T-helper 2 cell (primary cell): ENCODE results near the gene CCDC6.
"Not testable (repeated sequence)": the region's sequence is repeated elsewhere in the genome, so short reads cannot be mapped to it uniquely, and the experiment has no call there.

ENCODE experiments used
- DNase-seq, 5 experiments: peaks; one replicate each; pipeline versions ENCODE4 v3.0.0 to v3.0.0-alpha.2; 2012 to 2022
- total RNA-seq, 2 donors: gene quantifications; one replicate each; lab custom pipeline; 2026; lab: John Stamatoyannopoulos, UW

The CCDC6 gene
- total RNA-seq: 33.7 to 46.8 reads per million in 2 donors

DNA sequence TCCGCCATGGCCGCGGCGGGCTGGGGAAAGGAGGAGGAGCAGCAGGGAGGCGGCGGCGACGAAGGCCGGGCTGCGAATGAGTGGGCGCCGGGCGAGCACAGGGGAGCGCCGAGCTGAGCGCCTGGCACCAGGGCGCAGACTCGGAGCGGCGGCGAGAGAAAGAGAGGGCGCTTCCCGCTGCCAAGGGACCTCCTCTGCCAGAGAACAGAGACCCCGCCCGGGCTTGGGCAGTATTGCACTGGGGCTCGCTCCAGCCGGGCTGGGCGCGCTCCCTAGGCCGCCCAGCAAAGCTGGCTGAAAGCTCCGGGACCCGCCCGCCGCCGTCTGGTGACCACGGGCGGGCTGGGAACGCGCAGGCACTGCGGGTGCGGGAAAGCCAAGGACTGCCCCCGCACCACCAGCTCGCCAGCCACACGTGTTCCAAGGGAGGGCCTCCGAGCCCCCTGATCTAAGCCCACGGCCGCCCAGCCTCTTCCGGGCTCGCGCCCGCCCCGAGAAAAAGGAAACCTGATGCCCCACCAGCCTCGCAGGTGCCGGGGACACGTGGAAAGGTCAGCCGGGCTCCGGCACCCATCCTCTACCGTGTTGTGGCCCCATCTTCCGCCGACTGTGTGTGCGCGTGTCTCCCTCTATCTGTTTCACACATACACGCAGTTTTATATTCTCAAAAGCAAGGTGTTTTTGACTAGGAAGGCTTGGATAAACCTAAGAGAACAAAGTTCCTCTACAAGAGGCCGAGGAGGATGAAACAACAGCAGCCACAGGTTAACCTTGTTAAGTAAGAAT lies at the start of gene CCDC6:
Gene CCDC6, minus strand, starts transcription at position 140 of the 786 bp plus-strand sequence. Its CDS starts 132 bp downstream, at position 8.
- DNase-seq: peak; percentile 73 to 96 (median 90)

DNA sequence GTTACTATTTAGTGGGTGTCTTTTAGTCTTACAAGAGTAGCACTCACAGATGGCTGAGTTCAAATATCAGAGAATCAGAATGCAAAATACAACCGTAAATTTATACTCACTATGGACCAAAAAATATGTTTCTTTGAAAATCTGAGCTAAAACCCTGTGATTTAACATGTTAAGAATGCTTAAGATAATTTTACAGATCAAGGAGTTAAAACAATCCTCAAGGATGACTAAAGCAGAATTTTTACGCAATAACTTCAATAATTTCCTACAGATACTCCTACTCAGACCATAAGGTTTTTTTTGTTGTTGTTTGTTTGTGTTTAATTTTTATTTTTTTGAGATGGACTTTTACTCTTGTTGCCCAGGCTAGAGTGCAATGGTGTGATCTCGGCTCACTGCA lies 47.9 kb upstream of the CCDC6 start:
- DNase-seq: no peak

DNA sequence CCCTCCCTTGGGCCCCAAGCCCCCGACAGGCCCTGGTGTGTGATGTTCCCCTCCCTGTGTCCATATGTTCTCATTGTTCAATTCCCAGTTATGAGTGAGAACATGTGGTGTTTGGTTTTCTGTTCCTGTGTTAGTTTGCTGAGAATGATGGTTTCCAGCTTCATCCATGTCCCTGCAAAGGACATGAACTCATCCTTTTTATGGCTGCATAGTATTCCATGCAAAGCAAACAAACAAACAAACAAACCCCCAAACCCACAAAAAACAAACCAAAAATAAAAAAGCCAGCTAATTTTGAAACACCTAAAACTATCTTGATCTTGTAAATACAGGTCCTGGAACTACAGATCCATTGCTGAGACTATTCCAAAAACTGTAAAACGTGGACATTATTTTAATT lies 47.4 kb upstream of the CCDC6 start:
- DNase-seq: not testable (repeated sequence)

DNA sequence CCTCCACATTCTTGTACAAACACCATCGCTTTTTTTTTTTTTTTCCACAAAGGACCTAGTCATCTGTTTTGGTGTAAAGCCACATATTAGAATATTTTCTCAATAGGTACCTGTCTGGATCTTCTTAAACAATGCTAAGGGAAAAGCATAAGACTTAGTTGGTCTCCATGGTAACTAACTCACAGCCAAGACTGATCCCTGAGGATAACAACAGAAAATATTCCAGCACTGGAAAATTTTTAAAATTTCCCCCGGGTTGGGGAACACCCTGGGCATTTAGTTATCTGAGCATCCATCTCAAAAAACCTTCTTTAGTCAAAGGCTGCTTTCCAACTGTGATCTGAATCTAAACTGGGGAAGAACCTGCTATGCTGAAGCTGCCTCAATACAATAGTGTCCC lies 43.7 kb upstream of the CCDC6 start:
- DNase-seq: no peak

DNA sequence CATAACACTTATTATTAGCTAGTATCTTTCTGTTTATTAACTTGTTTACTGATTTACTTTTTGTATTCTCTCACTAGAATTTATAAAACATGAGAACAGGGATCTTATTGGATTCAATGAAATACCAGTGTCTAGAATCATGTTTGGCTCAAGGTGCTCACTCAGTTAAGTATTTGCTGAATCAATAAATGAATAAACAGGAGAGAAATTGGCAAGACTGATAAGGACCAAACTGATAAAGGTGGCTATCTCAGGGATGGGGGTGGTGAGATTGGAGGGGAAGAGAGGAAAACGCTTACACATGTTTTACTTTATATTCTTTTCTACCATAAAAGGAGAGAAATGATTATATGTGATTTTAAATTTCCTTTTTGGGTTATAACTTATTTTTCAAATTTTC lies 43.3 kb upstream of the CCDC6 start:
- no peak for DNase-seq

DNA sequence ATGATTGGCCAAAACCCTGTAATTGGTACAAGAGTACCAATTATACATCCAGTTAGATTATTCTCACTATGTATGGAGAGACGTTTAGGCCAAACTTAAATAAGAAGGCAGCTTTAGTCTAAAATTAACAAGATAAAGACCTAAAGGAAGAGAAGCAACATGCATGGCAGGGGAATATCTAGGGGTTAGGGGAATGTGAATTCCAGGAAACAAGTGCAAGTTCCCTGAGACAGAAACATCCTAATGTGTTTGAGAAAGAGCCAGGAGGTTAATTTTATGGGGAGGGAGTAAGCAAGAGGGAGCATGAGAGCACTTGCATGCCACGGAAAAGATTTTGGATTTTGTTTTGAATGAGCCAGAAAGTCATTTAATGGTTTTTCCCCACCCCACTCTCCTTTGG lies 39.6 kb upstream of the CCDC6 start:
- no peak for DNase-seq

DNA sequence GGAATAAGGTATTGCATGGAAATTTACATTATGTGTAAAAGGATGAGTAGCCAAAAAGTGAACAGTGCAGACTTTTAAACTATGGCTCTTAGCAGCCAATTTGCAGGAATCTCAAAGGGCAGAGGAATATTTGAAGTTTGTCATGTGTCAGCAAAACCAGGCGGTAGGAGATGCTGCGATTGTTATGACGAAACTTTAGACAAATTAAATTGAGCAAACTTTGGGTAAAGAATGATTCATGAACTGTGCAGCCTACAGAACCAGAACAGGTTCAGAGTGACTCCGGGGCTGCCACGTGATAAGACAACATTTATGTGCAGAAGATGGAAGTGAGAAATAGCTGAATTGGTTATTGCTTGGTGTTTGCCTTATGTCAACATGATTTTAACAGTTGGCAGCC lies 39.2 kb upstream of the CCDC6 start:
- DNase-seq: no peak

DNA sequence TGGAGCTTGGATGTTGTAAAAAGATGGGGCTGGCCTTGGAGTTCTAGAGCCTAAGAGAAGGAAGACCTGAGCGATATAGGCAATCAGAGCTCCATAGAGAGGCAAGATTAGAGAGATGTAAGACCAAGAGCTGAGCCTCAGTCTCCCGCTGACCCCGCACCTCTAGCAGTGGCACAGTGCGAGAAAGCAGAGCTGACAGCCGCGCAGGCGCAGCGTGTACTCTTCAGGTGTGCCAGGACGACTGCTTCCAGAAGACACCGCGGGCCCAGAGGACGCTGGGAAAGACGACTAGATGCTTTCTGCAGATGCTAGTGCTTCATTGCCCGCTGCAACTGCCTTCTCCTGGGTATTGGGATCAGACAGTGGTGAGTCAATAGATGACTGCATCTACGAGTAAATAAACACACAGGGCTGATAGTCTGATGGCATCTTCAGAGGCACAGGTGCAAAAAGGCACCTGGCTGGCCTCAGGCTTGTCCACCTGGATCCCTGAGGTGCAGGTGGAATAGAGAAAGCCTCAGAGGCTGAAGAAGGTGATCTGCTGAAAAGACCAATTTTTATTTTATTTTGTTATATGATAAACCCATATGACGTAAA lies 38.1 kb upstream of the CCDC6 start:
- DNase-seq: no peak

DNA sequence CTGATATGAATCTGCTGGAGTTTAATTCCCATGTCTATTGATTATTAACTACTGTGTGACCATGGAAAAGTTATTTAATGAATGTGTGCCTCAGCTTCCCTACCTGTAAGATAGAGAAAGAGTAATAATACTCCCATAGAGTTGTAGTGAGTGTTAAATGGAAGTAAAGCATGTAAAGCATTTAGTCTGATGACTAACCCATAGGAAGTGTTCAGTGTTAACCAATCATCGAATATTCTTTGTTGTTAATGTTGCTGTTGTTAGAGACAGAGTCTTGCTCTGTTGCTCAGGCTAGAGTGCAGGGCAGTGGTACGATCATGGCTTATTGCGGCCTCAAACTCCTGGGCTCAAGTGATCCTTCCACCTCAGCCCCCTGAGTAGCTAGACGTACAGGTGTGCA lies 36.2 kb upstream of the CCDC6 start:
- DNase-seq: no peak

DNA sequence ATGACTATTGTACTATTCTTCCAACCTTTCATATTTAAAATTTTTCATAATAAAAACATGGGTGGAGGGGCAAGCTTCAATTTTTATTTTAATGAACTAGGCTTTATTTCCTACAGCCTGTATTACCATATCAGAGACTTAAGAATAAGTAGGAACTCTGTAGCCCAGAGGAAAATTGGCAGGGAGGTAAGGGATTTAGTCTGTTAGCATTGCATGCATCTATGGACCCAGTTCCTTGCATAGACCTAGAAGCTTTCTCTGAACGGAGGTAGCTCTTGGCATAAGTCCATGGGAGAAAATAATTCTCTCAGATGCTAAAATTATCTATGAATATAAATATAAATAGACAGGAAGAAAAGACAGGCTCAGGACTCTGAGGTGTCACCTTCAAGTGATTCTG lies 31.4 kb upstream of the CCDC6 start:
- DNase-seq: no peak

DNA sequence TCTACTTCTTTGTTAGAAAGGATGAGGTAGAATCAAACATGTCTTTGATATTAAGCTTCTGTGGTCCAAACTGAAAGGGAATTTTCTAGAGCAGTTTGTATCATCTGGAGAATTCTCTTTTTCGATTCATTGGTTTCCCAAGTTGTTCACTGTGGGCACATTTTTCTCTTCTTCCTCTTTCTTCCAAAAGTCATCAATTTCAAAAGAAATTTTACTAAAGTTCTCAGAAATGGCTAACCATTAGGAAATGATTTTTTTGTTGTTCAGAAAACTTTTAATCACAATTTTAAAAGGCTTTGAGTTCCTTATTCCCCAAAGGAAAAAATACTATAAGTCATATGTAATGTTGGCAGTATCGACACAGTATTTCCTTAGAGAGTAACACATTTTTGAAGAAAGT lies 28.3 kb upstream of the CCDC6 start:
- DNase-seq: no peak

DNA sequence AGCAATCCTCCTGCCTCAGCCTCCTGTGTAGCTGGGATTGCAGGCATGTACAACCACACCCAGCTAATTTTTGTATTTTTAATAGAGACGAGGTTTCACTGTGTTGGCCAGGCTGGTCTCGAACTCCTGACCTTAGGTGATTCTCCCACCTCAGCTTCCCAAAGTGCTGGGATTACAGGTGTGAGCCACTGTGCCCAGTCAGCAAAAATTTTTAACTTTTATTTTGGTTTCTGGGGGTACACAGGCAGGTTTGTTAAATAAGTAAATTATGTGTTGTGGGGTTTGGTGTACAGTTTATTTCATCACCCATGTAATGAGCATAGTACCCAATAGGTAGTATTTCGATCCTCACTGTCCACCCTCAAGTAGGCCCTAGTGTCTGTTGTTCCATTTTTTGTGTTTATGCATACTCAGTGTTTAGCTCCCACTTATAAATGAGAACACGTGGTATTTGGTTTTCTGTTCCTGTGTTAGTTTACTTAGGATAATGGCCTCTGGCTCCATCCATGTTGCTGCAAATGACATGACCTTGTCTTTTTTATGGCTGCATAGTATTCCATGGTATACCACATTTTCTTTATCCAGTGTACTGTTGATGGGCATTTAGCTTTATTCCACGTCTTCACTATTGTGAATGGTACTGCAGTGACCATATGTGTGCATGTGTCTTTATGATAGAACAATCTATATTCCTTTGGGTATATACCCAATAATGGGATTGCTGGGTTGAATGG lies 24.6 kb upstream of the CCDC6 start:
- not testable (repeated sequence) for DNase-seq

DNA sequence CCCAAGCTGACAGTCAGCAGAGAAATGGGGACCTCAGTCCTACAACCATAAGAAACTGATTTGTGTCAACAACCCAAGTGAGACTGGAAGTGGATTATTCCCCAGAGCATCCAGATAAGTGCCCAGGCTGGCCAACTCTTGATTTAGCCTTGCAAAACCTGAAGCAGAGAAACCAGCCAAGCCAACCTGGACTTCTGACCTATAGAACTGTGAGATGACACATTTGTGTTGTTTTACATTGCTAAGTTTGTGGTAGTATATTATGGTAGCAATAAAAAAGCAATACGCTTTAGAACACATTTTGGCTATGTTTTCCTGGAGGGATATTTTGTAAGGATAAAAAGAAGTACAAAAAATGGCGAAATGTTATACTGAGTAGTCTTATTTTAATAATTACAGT lies 19.7 kb upstream of the CCDC6 start:
- no peak for DNase-seq

DNA sequence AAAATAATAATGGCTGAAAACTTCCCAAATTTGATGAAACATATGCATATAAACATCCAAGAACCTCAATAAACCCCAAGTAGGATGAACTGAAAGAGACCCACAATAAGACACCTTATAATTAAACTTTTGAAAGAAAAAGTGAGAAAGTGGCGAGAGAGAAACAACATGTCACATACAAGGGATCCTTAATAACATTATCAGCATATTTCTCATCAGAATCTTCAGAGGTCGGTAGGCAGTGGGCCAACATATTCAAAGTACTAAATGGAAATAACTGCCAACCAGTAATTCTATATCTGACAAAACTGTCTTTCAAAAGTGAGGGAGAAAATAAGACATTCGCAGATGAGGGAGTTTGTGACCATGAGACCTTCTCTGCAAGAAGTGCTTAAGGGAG lies 16.6 kb upstream of the CCDC6 start:
- no peak for DNase-seq

DNA sequence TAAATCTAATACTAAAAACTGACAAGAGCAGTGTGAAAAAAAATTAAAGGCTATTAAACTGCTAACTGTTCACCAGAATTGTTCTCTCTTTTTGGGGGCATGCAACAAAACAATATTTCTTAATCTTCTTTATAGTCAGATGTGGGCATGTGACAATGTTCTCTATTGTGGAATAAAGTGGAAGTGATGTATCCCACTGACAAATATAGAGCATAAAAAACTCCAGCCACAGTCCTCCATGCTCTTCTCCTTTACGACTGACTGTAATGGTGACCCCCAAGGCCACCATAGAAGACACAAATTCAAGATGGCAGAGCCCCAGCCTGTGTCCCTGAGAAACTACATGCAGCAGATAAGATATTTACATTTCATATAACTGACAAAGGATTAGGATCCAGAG lies 11.6 kb upstream of the CCDC6 start:
- no peak for DNase-seq

DNA sequence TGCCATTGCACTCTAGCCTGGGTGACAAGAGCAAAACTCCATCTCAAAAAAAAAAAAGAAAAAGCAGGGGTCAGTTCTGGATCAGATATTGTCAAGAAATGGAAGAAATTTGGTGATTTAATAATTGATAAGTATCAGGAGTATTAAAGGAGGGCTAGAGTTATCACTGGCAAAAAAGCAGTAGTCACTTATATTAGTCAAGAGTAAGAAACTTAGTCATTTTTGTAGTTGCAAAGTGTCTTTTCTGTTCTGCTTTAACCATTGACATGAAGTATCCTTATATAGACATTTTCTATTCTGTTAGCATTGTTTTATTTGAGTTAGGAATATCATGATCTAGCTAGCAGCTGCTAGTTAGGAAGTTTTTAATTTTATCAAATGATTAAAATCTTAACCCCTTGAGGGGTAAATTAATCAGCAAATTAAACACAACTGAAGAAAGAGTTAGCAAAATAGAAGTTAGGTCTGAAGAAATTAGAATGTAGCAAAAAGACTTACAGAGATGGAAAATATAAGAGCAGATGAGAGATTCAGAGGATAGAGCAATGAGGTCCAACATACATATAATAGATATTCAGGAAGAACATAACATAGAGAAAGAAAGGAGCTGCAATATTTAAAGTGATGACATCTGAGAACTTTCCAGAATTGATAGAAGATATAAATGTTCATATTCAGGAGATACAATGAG lies 7.3 kb upstream of the CCDC6 start:
- DNase-seq: no peak

DNA sequence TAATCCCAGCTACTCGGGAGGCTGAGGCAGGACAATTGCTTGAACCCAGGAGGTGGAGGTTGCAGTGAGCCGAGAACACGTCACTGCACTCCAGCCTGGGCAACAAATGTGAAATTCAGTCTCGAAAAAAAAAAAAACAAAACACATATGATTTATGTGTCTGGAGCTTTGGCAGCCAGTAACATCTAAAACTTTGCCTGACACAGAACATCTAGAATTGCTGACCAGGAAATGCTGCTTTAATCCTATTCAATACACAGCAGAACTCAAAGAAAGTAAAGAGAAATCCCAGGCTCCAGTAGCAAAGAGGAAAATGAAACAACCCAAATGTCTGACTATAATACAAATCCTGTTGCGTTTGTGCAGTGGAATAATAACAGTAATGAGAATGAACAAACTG lies 4.5 kb upstream of the CCDC6 start:
- DNase-seq: no peak

DNA sequence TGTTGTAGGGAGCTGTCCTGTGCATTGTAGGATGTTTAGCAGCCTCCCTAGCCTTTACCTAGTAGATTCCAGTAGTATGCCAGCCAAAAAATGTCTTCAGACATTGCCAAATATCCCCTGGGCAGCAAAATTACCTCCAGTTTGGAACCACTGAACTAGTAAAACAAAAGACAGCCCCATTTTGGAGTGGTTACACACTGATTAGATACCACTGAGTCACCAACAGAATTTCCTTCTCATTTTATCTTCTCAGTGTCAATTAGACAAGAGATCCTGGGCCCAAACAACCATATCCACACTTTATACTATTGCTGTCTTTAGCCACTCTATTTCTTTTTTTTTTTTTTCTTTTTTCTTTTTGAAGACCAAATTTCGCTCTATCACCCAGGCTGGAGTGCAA lies 3.5 kb upstream of the CCDC6 start:
- DNase-seq: no peak

DNA sequence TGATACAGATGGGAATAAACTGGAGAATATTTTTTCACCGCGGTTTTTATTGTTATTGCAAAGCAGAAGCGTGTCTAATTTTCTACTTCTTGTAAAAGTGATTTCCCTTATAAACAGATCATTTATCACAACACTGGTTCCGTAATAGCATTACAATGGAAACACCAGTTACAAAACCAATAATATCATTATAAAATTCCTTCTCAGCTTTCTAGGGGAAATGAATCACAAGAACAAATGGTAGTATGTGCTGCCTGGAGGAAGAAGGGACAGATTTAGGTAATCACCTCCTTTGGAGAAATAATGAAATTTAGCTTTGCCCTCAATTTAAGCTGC lies 2.4 kb upstream of the CCDC6 start:
- no peak for DNase-seq

DNA sequence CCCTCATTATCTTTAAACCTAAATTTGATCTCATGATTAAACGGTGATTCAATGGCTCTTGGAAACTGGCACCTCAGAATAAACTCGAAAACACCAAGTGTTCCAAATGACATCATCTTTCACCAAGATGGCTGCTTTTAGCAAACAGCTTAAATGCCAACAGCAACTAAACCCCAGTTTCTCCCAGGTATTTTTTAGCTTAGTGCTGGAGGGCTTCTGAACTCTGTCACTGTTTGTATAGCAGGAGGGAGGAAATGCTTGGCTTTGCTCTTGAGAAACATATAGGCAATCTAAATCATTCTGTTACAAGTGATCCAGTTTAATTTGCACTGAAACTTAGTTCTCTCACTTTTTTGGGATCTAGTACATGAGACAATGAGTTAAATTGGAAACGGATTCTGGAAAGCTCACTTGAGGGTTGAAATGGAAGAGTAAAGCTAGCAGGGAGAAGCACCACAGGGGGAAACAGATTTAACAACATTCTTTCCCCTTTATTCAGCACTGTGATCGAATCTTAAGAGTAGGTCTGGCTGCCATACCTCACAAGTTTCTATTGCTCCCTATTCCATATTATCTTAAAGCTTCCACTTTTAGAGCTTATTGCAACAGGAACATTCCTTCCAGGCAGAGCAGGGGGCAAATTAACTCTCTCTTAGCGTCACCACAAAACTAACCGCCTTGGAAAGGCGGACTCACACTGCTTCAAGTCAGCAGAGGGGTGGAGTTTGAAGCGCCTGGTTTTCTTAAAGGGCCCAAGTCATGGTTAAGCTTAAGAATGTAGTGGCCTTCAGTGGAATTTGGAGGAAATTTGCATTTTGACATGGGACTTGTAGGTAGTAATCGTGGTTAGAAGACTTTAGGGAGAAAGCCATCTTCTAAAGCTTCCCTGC lies 1.8 kb upstream of the CCDC6 start:
- DNase-seq: peak in 3 of 5 experiments; percentile 10 to 84 (median 14)

DNA sequence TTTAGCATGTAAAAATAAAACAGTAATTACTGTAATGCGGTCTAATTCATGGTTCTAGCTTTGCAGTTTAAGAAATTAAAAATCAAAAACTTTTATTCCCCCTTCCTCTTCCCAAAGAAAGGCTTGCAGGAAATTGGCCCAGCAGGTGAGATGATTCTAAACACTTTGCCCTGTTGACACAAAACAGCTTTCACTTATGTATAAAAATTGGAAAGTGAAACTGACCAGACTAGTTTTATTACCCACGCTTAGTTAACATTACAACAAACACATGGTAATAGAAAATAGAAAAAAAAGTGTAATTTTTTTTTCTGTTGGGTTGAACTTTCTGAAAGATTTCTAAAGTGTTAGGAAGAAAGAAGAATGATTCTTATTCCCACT lies 1.2 kb upstream of the CCDC6 start:
- DNase-seq: no peak

DNA sequence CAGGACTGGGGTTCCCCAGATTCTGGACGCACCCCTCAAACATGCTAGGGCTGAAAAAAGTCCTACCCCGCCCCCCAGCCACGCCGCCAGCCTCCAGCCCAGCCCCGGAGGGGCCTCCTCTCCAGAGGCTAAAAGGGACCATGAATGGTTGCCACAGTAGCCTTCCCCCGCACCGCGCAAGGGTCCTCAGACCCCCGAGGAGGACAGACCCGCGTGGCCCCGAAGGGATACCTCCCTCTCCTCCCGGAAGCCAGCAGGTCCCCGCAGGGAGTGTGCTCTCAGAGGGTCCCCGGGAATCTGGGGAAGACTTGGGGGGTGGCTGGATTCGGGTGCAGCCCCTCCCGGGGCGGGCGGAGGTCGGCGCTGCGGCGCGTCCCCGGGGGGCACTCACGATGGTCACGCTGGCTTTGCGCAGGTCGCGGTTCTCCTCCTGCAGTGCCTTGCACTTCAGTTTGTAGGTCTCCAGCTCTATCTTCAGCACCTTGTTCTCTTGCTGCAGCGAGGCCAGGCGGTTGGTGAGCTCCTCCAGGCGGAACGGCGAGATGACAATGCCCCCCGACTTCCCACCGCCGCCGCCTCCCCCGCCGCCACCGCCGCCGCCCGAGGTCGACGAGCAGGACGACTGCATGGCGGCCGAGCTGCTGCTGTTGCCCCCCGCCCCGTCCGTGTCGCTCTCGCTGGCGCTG lies 482 bp downstream of the CCDC6 start:
- peak in 2 of 5 experiments; percentile 4 to 13 for DNase-seq
